ENCODE results near the gene RAPH1.

DNA sequence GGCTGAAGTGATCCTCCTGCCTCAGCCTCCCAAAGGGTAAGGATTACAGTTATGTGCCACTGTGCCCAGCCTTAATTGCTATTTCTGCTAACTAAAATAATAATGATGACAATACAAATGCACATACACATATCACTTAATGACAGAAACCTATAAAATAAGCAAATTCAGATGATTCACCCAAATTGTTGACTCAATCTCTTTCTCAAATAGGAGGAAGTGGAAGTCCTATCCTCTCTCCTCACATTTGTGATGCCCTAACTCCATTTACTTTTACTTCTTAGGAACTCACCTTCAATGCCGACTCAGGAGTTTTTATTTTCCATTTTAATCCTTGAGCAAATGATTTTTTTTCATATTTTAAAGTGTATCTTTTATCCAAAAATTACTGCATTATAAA is 24.5 kb upstream of the RAPH1 start:
- TF ChIP-seq, protein P1, sequence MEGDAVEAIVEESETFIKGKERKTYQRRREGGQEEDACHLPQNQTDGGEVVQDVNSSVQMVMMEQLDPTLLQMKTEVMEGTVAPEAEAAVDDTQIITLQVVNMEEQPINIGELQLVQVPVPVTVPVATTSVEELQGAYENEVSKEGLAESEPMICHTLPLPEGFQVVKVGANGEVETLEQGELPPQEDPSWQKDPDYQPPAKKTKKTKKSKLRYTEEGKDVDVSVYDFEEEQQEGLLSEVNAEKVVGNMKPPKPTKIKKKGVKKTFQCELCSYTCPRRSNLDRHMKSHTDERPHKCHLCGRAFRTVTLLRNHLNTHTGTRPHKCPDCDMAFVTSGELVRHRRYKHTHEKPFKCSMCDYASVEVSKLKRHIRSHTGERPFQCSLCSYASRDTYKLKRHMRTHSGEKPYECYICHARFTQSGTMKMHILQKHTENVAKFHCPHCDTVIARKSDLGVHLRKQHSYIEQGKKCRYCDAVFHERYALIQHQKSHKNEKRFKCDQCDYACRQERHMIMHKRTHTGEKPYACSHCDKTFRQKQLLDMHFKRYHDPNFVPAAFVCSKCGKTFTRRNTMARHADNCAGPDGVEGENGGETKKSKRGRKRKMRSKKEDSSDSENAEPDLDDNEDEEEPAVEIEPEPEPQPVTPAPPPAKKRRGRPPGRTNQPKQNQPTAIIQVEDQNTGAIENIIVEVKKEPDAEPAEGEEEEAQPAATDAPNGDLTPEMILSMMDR (IDR thresholded peaks at IDR 0.05; ENCODE audit: low read depth, low read length) = no peak
- TF ChIP-seq, protein P2, sequence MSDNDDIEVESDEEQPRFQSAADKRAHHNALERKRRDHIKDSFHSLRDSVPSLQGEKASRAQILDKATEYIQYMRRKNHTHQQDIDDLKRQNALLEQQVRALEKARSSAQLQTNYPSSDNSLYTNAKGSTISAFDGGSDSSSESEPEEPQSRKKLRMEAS (IDR thresholded peaks at IDR 0.05; ENCODE audit: low read depth, low read length) = no peak
- TF ChIP-seq POLR2A (IDR thresholded peaks at IDR 0.05; ENCODE audit: extremely low read depth, insufficient read length) (no peak), MYC (IDR thresholded peaks at IDR 0.05; ENCODE audit: low read depth, low read length) (no peak)

Data from NB4 (cell line).